Measurements from ENCODE around the gene ADAT1. TPM values are rescaled to one million over a fixed set of nuclear protein-coding genes. Genes with fewer than 3 reads are reported as not detected.

Gene ADAT1
- total RNA-seq, 3 donors from 2014 or later (not counting 1 experiment from before 2014, with no cell fraction given): 63.5 to 65.2 (median 64.8) TPM

- peaks cover 86% of the 10 kb centered on the region for H3K36me3 ChIP-seq (ENCODE audit: control insufficient read depth, insufficient read depth, low read length)
- no peaks in the 10 kb centered on the region for H3K27me3 Mint-ChIP-seq (ENCODE audit: low read depth in 2 of 2)
- peaks cover 12 to 14% of the 10 kb centered on the region in 2 donors for H3K4me1 Mint-ChIP-seq
- no peaks in the 10 kb centered on the region for H3K27me3 ChIP-seq (ENCODE audit: control insufficient read depth, insufficient read depth, low read length)
- no peak overlapping the region for H3K4me3 ChIP-seq (ENCODE audit: low read length)
- no peaks in the 10 kb centered on the region for H3K9me3 Mint-ChIP-seq
- WGBS (ENCODE audit: insufficient coverage): 99% methylated on average over 7 of the region's 8 CpGs
- H3K4me3 Mint-ChIP-seq: no peak overlapping the region
- H3K36me3 Mint-ChIP-seq: peaks cover 39% of the 10 kb centered on the region
- intact Hi-C loops (cut with micrococcal nuclease): no loop called here
- H3K27ac ChIP-seq (ENCODE audit: low read length): no peak overlapping the region
- H3K9me3 ChIP-seq (ENCODE audit: control insufficient read depth, insufficient read depth, low read length): no peaks in the 10 kb centered on the region
- no peak for TF ChIP-seq CTCF (IDR thresholded peaks at IDR 0.05)
- H3K4me1 ChIP-seq (ENCODE audit: control insufficient read depth, insufficient read depth, low read length): peaks cover 18% of the 10 kb centered on the region
- no peak for ATAC-seq
- DNase-seq: no peak
- no peak overlapping the region for H3K27ac Mint-ChIP-seq
Measured at GRCh38 chr16:75632857-75633256, 9.8 kb upstream of the ADAT1 start.

GRCh38 chr16:75630052-75630451 is 7.0 kb upstream of the ADAT1 start:
- ATAC-seq (no peak), DNase-seq (no peak)
- Histone ChIP-seq H3K4me3 (ENCODE audit: low read length) (no peak overlapping the region), H3K27ac (ENCODE audit: low read length) (no peak overlapping the region), H3K27me3 (ENCODE audit: control insufficient read depth, insufficient read depth, low read length) (no peaks in the 10 kb centered on the region), H3K9me3 (ENCODE audit: control insufficient read depth, insufficient read depth, low read length) (no peaks in the 10 kb centered on the region), H3K36me3 (ENCODE audit: control insufficient read depth, insufficient read depth, low read length) (peaks cover 82% of the 10 kb centered on the region), H3K4me1 (ENCODE audit: control insufficient read depth, insufficient read depth, low read length) (peaks cover 23% of the 10 kb centered on the region)
- Mint-ChIP-seq H3K36me3 (peaks cover 27% of the 10 kb centered on the region), H3K27me3 (ENCODE audit: low read depth in 2 of 2) (no peaks in the 10 kb centered on the region), H3K27ac (no peak overlapping the region), H3K4me3 (no peak overlapping the region), H3K4me1 (peaks cover 23 to 27% of the 10 kb centered on the region in 2 donors), H3K9me3 (no peaks in the 10 kb centered on the region)
- WGBS (ENCODE audit: insufficient coverage): 50% methylated on average over 3 of the region's 3 CpGs
- intact Hi-C loops (cut with micrococcal nuclease): no loop called here
- no peak for TF ChIP-seq CTCF (IDR thresholded peaks at IDR 0.05)

- peaks cover 23 to 27% of the 10 kb centered on the region in 2 donors for H3K4me1 Mint-ChIP-seq
- Histone ChIP-seq H3K27ac (ENCODE audit: low read length) (no peak overlapping the region), H3K36me3 (ENCODE audit: control insufficient read depth, insufficient read depth, low read length) (peaks cover 74% of the 10 kb centered on the region), H3K9me3 (ENCODE audit: control insufficient read depth, insufficient read depth, low read length) (no peaks in the 10 kb centered on the region), H3K4me3 (ENCODE audit: low read length) (no peak overlapping the region), H3K4me1 (ENCODE audit: control insufficient read depth, insufficient read depth, low read length) (peaks cover 23% of the 10 kb centered on the region), H3K27me3 (ENCODE audit: control insufficient read depth, insufficient read depth, low read length) (no peaks in the 10 kb centered on the region)
- H3K36me3 Mint-ChIP-seq: peaks cover 22% of the 10 kb centered on the region
- no peaks in the 10 kb centered on the region for H3K27me3 Mint-ChIP-seq (ENCODE audit: low read depth in 2 of 2)
- DNase-seq (no peak), ATAC-seq (no peak)
- H3K4me3 Mint-ChIP-seq: no peak overlapping the region
- no peak for TF ChIP-seq CTCF (IDR thresholded peaks at IDR 0.05)
- peak overlapping the region; percentile 47 to 85 for H3K27ac Mint-ChIP-seq
- 97% methylated on average over 10 of the region's 10 CpGs for WGBS (ENCODE audit: insufficient coverage)
- no peaks in the 10 kb centered on the region for H3K9me3 Mint-ChIP-seq
- intact Hi-C loops (cut with micrococcal nuclease): no loop called here
Measured at GRCh38 chr16:75629132-75629531, 6.1 kb upstream of the ADAT1 start.

GRCh38 chr16:75628351-75628750 is 5.3 kb upstream of the ADAT1 start:
- Histone ChIP-seq H3K4me1 (ENCODE audit: control insufficient read depth, insufficient read depth, low read length) (peaks cover 28% of the 10 kb centered on the region), H3K27ac (ENCODE audit: low read length) (peak overlapping the region; percentile 27), H3K27me3 (ENCODE audit: control insufficient read depth, insufficient read depth, low read length) (no peaks in the 10 kb centered on the region), H3K4me3 (ENCODE audit: low read length) (no peak overlapping the region), H3K9me3 (ENCODE audit: control insufficient read depth, insufficient read depth, low read length) (no peaks in the 10 kb centered on the region), H3K36me3 (ENCODE audit: control insufficient read depth, insufficient read depth, low read length) (peaks cover 68% of the 10 kb centered on the region)
- ATAC-seq (no peak), DNase-seq (no peak)
- Mint-ChIP-seq H3K9me3 (no peaks in the 10 kb centered on the region), H3K27ac (peak overlapping the region; percentile 47 to 85), H3K27me3 (ENCODE audit: low read depth in 2 of 2) (no peaks in the 10 kb centered on the region), H3K4me1 (peaks cover 23 to 27% of the 10 kb centered on the region in 2 donors), H3K4me3 (no peak overlapping the region), H3K36me3 (peaks cover 17% of the 10 kb centered on the region)
- 88% methylated on average over 4 of the region's 4 CpGs for WGBS (ENCODE audit: insufficient coverage)
- intact Hi-C loops (cut with micrococcal nuclease): no loop called here
- TF ChIP-seq CTCF (IDR thresholded peaks at IDR 0.05): no peak
